Adrenal gland (tissue), 5 donors: ENCODE measurements around the gene BBX.

Experiments
- POLR2A ChIP-seq, 2 donors: fragments of 450-650 bp; IDR thresholded peaks; one replicate each; pipeline ENCODE4 v1.6.1; 2017; ENCODE audit warnings: antibody characterized with exemption in 2 of 2, mild to moderate bottlenecking in 2 of 2, moderate library complexity in 1 of 2
- TF ChIP-seq, protein P1 (sequence below), 6 experiments: fragments of 450-650 bp in 4 of 6; fragments of 200-600 bp in 2 of 6; sonication (generic) in 1 of 6; IDR thresholded peaks; 1 replicate in 5 of 6; 2 replicates in 1 of 6; pipeline versions ENCODE4 v1.5.1 to v1.8.0; 2016 to 2021; ENCODE audit warnings: antibody characterized with exemption in 6 of 6, mild to moderate bottlenecking in 2 of 6, moderate library complexity in 1 of 6
- donor health status: DM: no; HTN: no; CAD: no.

DNA sequence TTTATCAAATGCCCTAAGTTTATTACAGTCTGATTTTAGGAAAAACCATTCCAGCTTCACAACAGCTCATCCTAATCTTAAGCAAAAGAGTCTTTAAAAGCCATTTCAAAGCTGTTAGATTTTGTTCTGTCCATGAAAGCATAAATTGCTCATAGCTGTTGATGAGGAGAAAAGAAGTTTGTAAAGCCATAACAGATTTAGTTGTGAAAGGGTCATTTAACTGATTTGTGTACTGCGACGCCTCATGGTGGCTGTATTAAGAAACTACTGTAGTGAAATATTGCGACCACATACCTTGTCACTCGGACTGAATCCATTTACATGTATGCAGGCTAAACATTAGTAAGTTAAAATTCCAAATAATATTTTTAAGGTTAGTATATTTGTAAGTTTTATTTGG lies 20.9 kb downstream of the BBX start:
- TF ChIP-seq, protein P1, sequence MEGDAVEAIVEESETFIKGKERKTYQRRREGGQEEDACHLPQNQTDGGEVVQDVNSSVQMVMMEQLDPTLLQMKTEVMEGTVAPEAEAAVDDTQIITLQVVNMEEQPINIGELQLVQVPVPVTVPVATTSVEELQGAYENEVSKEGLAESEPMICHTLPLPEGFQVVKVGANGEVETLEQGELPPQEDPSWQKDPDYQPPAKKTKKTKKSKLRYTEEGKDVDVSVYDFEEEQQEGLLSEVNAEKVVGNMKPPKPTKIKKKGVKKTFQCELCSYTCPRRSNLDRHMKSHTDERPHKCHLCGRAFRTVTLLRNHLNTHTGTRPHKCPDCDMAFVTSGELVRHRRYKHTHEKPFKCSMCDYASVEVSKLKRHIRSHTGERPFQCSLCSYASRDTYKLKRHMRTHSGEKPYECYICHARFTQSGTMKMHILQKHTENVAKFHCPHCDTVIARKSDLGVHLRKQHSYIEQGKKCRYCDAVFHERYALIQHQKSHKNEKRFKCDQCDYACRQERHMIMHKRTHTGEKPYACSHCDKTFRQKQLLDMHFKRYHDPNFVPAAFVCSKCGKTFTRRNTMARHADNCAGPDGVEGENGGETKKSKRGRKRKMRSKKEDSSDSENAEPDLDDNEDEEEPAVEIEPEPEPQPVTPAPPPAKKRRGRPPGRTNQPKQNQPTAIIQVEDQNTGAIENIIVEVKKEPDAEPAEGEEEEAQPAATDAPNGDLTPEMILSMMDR (IDR thresholded peaks at IDR 0.05): peak in 2 of 6 experiments; percentile 17 to 32
- TF ChIP-seq POLR2A (IDR thresholded peaks at IDR 0.05): no peak
